Stomach (tissue), 9 donors: ENCODE results near the gene ATP9A. TPM values are rescaled to one million over a fixed set of nuclear protein-coding genes. Genes with fewer than 3 reads are reported as not detected.

Experiments used
- DNase-seq, 2 donors: peaks; one replicate each; pipeline versions ENCODE4 v3.0.0 to v3.0.0-alpha.2; 2013 to 2019
- H3K27ac ChIP-seq, 5 donors: fragments of 200-600 bp in 4 of 5; sonication (generic) in 4 of 5; one replicate each; pipeline ENCODE4 v1.5.1; 2013 to 2019; ENCODE audit warnings: mild to moderate bottlenecking in 1 of 5, moderate library complexity in 1 of 5
- H3K27me3 ChIP-seq, 3 donors: fragments of 200-600 bp; sonication (generic); one replicate each; pipeline ENCODE4 v1.5.1; 2017 to 2019; ENCODE audit warnings: mixed run types in 1 of 3
- H3K36me3 ChIP-seq, 4 donors: fragments of 200-600 bp; sonication (generic); 1 replicate in 3 of 4; 2 replicates in 1 of 4; pipeline ENCODE4 v1.5.1; 2016 to 2019
- H3K4me1 ChIP-seq, 4 donors: fragments of 200-600 bp; sonication (generic); one replicate each; pipeline ENCODE4 v1.5.1; 2016 to 2019
- H3K4me3 ChIP-seq, 4 donors: fragments of 200-600 bp; sonication (generic) in 3 of 4; one replicate each; pipeline ENCODE4 v1.5.1; 2016 to 2019; ENCODE audit warnings: mild to moderate bottlenecking in 1 of 4
- H3K9me3 ChIP-seq, 4 donors: fragments of 200-600 bp; sonication (generic); one replicate each; pipeline ENCODE4 v1.5.1; 2016 to 2019
- EP300 ChIP-seq: sonication (generic); formaldehyde crosslinking; IDR thresholded peaks from one replicate; pipeline ENCODE4 v1.6.1; 2017; ENCODE audit warnings: antibody characterized with exemption
- POLR2A ChIP-seq, 4 donors: fragments of 450-650 bp; IDR thresholded peaks; one replicate each; pipeline ENCODE4 v1.6.1; 2016; ENCODE audit warnings: antibody characterized with exemption in 4 of 4, control low read depth in 2 of 4, mild to moderate bottlenecking in 1 of 4, moderate library complexity in 1 of 4
- POLR2AphosphoS5 ChIP-seq, 3 donors: sonication (generic); formaldehyde crosslinking; IDR thresholded peaks; one replicate each; pipeline ENCODE4 v1.6.1; 2016; ENCODE audit warnings: antibody characterized with exemption in 3 of 3
- WGBS, 5 donors: extraction: QIAGEN DNeasy Blood & Tissue Kit in 3 of 5; methylation state at CpG; one replicate each; pipeline versions ENCODE4 v1.1.5 to v1.1.7; 2013 to 2018; 5-methylcytosine and 5-hydroxymethylcytosine counted together
- intact Hi-C: fragments of 100-400 bp; cut with DNase I; formaldehyde crosslinking; loops from one replicate; pipeline ENCODE4 v1.15.1; 2023; ENCODE audit warnings: low total_unique reads
- polyA plus RNA-seq, 3 donors: library from polyadenylated mRNA; stranded (reverse); fragments of 200-250 nt; gene quantifications; one replicate each; pipeline ENCODE4 v1.2.3, GENCODE V29; 2013
- total RNA-seq, 5 donors: library from RNA; depleted of rRNA; stranded (reverse); fragments of >200 nt; gene quantifications; one replicate each; pipeline versions ENCODE4 v1.1.0 to v1.2.3, GENCODE V29; 2014 to 2016
- TF ChIP-seq, protein P1 (sequence below), 7 experiments: fragments of 450-650 bp in 4 of 7; fragments of 200-600 bp in 3 of 7; sonication (generic) in 3 of 7; IDR thresholded peaks; one replicate each; pipeline ENCODE4 v1.5.1; 2016 to 2019; ENCODE audit warnings: antibody characterized with exemption in 7 of 7, control low read depth in 2 of 7, mild to moderate bottlenecking in 1 of 7
- donor health status: healthy with polysubstance abuse.
- donor health status: Bipolar disorder and iron deficiency.
- donor health status: healthy.

The ATP9A gene
- total and polyA plus RNA-seq, 8 donors = 3.2 to 58.9 (median 12.7) TPM

DNA sequence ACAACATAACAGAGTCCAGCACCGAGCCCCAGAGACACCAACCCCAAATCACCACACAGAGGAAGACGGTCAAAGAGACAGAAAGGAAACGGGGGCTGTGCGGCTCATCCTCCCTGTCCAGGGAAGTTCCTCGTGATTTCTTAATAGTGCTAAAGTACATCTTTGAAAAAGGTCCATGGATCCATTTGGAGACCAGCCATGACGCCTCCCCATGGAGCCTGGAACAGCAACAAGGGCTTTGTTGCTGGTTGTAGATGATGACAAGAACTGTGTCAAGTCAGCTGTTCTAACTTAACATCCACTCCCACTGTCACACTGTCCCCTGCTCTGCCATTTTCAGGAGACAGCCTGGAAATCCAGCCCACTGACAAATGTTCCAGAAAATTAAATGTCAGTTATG lies 99.7 kb downstream of the ATP9A start:
- Histone ChIP-seq H3K27ac (no peak overlapping the region), H3K36me3 (peaks cover 3 to 88% (median 79%) of the 10 kb centered on the region in 4 donors), H3K4me3 (no peak overlapping the region), H3K9me3 (no peaks in the 10 kb centered on the region), H3K27me3 (no peaks in the 10 kb centered on the region), H3K4me1 (no peaks in the 10 kb centered on the region)
- 91 to 95% (median 94%) methylated on average over 6 of the region's 6 CpGs for WGBS, 5 donors
- TF ChIP-seq POLR2A (IDR thresholded peaks at IDR 0.05) (no peak), POLR2AphosphoS5 (IDR thresholded peaks at IDR 0.05) (no peak), EP300 (no peak)
- TF ChIP-seq, protein P1, sequence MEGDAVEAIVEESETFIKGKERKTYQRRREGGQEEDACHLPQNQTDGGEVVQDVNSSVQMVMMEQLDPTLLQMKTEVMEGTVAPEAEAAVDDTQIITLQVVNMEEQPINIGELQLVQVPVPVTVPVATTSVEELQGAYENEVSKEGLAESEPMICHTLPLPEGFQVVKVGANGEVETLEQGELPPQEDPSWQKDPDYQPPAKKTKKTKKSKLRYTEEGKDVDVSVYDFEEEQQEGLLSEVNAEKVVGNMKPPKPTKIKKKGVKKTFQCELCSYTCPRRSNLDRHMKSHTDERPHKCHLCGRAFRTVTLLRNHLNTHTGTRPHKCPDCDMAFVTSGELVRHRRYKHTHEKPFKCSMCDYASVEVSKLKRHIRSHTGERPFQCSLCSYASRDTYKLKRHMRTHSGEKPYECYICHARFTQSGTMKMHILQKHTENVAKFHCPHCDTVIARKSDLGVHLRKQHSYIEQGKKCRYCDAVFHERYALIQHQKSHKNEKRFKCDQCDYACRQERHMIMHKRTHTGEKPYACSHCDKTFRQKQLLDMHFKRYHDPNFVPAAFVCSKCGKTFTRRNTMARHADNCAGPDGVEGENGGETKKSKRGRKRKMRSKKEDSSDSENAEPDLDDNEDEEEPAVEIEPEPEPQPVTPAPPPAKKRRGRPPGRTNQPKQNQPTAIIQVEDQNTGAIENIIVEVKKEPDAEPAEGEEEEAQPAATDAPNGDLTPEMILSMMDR (IDR thresholded peaks at IDR 0.05) = no peak
- intact Hi-C loops = no loop called here
- no peak for DNase-seq

DNA sequence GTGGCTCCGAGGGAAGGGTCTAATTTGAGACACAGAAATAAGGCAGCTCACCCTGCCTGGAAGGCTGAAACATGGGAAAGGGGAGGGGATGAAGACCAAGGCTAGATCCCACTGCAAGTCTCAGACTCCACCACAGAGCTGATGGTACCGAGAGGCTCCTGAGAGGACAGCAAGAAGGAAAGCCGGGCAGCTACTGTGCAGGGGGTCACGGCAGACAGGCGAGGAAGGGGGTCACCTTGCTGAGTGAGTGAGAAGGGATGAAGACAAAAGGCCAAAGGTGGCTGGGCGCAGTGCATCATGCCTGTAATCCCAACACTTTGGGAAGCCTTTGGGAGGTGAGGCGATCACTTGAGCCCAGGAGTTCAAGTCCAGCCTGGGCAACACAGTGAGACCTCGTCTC lies 100.7 kb downstream of the ATP9A start:
- H3K27me3 ChIP-seq = no peaks in the 10 kb centered on the region
- no peaks in the 10 kb centered on the region for H3K9me3 ChIP-seq
- no peak overlapping the region for H3K27ac ChIP-seq
- H3K36me3 ChIP-seq = peaks cover 0 to 79% (median 69%) of the 10 kb centered on the region in 4 donors
- DNase-seq = no peak
- H3K4me1 ChIP-seq = peaks cover 0 to 2% (median 0%) of the 10 kb centered on the region in 4 donors
- intact Hi-C loops = no loop called here
- TF ChIP-seq POLR2A (IDR thresholded peaks at IDR 0.05) = no peak
- TF ChIP-seq, protein P1 (IDR thresholded peaks at IDR 0.05) = no peak
- TF ChIP-seq POLR2AphosphoS5 (IDR thresholded peaks at IDR 0.05) = no peak
- 90 to 94% (median 92%) methylated on average over 8 of the region's 8 CpGs for WGBS, 5 donors
- H3K4me3 ChIP-seq = no peak overlapping the region

DNA sequence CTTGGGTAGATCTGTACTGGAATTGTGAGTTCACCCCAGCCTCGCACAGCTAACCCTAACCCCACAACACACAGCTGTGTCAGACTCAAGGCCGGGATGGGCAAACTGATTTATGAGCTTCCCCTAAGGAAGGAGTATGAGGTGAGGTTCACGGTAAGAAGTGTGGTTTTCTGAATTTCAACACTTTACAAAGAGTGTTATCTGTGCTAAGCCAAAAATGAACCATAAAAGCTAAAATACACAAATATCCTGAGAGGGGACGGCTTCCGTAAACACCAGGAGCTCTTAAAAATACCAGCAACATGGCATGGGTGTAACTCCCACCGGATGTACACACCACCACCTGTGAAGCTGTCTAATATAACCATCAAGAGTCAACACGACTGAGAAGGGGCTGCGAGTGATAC lies 101.2 kb downstream of the ATP9A start:
- DNase-seq = no peak
- no peaks in the 10 kb centered on the region for H3K27me3 ChIP-seq
- no peak overlapping the region for H3K27ac ChIP-seq
- TF ChIP-seq, protein P1 (IDR thresholded peaks at IDR 0.05) = no peak
- TF ChIP-seq POLR2AphosphoS5 (IDR thresholded peaks at IDR 0.05) (no peak), POLR2A (IDR thresholded peaks at IDR 0.05) (no peak), EP300 (no peak)
- H3K4me3 ChIP-seq = no peak overlapping the region
- peaks cover 0 to 6% (median 0%) of the 10 kb centered on the region in 4 donors for H3K4me1 ChIP-seq
- WGBS, 5 donors = 69 to 77% (median 74%) methylated on average over 8 of the region's 8 CpGs
- intact Hi-C loops = no loop called here
- H3K9me3 ChIP-seq = no peaks in the 10 kb centered on the region
- peaks cover 0 to 74% (median 66%) of the 10 kb centered on the region in 4 donors for H3K36me3 ChIP-seq

DNA sequence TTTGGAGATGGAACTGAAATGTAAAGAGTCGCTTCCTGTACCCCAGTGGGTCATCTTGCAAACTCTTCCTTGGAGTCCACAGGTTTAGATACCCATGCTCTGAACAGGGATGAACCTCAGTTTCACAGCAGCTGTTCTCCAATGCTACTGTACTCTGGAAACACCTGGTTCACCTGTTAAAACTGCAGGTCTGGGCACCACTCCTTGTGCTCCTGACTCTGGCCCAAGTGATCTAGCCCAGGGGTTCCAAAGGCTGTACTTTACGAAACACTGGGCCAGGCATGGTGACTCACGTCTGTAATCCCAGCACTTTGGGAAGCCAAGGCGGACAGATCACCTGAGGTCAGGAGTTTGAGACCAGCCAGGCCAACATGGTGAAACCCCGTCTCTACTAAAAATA lies 102.1 kb downstream of the ATP9A start:
- Histone ChIP-seq H3K9me3 (no peaks in the 10 kb centered on the region), H3K27ac (no peak overlapping the region), H3K36me3 (peaks cover 0 to 65% (median 57%) of the 10 kb centered on the region in 4 donors), H3K4me1 (peaks cover 0 to 9% (median 0%) of the 10 kb centered on the region in 4 donors), H3K27me3 (no peaks in the 10 kb centered on the region), H3K4me3 (no peak overlapping the region)
- intact Hi-C loops = no loop called here
- WGBS, 5 donors = 80 to 93% (median 90%) methylated on average over 3 to 5 of the region's 5 CpGs
- TF ChIP-seq, protein P1 (IDR thresholded peaks at IDR 0.05) = no peak
- TF ChIP-seq POLR2A (IDR thresholded peaks at IDR 0.05) = no peak
- TF ChIP-seq POLR2AphosphoS5 (IDR thresholded peaks at IDR 0.05) = no peak
- no peak for TF ChIP-seq EP300
- no peak for DNase-seq
